Fibroblast of skin of scalp (primary cell): Measurements from ENCODE around the gene GNPTG.
A peak's percentile ranks its signal among the peaks of the same experiment; 100 is the strongest.
"Not testable (repeated sequence)": the region's sequence is repeated elsewhere in the genome, so short reads cannot be mapped to it uniquely, and the experiment has no call there.

Experiments used
- DNase-seq: peaks from one replicate; pipeline ENCODE4 v3.0.0-alpha.2; 2013

Gene GNPTG

DNA sequence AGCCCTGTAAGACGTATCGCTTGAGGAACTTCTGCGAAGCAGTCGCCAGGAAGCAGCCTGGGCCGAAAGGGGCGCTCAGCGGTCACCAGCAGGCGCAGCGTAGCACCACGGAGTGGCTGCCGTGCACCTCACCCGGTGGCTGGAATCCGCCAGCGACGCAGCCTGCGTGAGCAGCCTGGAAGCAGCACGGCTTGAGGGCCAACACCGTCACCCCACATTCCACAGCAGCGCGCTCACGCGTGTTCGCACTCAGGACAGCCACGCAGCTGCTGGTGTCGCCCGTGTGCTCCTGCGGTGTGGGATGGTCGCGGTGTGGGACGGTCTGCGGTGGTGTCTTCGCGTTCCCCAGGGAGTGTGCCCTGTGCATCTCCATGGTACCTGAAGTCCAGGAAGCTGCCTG is 32.7 kb upstream of the GNPTG start:
- DNase-seq, result no peak

- no peak for DNase-seq
Measured at GRCh38 chr16:1320097-1320496, 31.6 kb upstream of the GNPTG start.

GRCh38 chr16:1320658-1321240 is 31.0 kb upstream of the GNPTG start:
- DNase-seq, result no peak

GRCh38 chr16:1322407-1322806 is 29.3 kb upstream of the GNPTG start:
- no peak for DNase-seq

- DNase-seq, result no peak
Measured at GRCh38 chr16:1323296-1324239, 28.2 kb upstream of the GNPTG start.

DNA sequence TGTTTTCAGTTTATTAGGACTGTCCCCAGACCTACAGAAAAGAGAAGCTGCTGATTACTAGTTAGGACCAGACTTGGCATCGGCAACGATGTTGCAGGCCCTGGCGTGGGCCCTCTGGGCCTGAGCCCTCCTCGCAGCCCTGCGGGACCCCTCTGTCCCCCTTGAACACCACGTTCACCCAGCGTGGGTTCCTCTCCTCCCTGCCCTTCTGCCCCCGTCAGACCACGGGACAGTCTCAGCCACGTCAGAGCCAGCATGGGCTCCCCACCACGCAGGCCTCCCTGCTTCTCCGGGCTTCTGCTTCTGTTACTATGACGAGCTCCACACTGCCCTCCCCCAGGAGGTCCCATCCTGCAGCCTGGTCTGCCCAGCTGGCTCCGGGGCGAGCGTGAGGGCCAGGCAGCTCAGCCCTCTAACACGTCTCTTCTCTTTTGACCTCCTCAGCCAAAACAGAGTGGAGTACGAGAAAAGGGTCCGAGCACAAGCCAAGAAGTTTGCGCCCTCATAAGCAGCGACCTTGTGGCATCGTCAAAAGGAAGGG is 27.4 kb upstream of the GNPTG start:
- DNase-seq, result no peak

DNA sequence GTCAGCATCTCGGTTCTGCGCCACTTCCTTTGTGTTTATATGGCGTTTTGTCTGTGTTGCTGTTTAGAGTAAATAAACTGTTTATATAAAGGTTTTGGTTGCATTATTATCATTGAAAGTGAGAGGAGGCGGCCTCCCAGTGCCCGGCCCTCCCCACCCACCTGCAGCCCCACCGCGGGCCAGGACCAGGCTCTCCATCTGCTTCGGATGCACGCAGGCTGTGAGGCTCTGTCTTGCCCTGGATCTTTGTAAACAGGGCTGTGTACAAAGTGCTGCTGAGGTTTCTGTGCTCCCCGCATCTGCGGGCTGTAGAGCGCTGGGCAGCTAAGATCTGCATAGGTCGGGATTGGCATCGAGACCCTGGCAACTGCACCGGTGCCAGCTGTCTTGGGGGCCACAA is 26.5 kb upstream of the GNPTG start:
- no peak for DNase-seq

DNA sequence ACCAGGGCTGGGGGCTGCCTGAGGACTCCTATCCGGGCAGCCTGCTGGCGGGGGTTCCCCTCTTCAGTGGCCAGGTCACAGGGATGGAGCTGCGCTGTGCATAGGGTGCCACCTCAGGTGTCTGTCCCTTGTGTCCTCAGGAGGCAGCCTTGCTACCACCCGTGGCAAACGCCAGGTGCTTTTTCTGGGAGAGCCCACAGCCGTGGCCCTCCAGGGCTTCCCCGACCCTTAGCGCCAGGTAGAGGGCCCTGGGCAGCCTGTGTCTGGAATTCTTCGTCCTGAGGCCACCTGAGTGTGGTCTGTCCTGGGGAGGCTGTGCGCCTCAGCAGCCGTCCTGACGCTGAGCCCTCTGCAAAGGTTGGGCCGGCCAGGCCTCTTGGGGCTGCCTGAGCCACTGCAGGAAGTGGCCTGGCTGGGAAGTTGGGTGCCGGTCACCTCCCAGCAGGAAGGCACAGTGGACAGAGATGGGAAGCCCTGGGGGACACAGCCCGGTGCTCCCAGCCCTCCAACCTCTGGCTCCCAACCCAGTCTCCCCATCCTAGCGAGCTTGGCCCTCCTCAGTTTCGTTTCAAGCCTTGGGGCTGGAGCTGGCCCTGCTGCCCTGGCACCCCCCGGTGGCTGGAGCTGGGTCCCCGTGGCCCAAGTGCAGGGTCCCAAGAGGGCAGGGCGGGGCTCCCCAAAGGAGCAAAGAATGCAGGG is 25.9 kb upstream of the GNPTG start:
- DNase-seq, result no peak

- no peak for DNase-seq
Measured at GRCh38 chr16:1326391-1326790, 25.3 kb upstream of the GNPTG start.

DNA sequence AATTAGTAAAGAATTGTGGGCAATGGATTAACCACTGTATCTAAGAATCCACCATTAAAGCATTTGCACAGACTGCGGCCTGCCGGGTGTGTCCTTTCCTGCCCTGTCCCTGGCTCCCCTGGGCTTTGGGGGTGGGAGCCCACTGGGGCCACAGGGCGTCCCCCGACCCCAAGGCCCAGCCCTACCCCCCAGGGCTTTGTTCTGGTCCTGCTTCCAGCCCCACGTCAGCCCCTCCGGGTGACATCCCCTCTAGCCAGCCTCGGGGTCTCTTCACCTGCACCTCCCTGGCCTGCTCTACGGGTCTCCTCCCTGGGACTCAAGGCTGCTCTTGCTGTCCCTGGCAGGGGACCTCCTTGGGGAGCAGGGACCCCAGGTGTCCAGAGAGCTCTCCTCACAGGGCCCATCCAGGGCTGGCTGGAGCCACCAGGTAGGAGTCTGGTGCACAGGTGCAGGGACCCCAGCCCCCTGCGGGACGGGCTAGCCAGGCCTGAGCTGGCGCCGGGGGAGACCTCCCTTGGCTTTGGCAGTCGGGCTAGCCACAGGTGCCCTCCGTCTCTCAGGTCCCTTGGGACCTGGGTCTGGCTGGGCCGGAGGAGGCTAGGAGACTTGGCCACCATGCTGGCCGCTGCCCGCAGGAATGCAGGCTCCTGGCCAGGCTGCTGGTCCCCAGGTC is 24.6 kb upstream of the GNPTG start:
- DNase-seq, result no peak

- no peak for DNase-seq
Measured at GRCh38 chr16:1327619-1327947, 24.1 kb upstream of the GNPTG start.

DNA sequence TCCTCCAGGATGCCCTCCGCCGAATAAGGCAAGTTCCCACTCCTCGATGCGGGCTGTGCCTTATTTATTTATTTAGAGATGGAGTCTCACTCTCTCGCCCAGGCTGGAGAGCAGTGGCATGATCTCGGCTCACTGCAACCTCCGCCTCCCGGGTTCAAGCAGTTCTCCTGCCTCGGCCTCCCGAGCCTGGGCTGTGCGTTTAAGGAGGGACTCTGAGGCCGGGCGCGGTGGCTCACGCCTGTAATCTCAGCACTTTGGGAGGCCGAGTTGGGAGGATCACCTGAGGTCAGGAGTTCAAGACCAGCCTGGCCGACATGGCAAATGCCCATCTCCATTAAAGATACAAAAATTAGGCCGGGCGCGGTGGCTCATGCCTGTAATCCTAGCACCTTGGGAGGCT is 23.6 kb upstream of the GNPTG start:
- not testable (repeated sequence) for DNase-seq

- not testable (repeated sequence) for DNase-seq
Measured at GRCh38 chr16:1328961-1329360, 22.8 kb upstream of the GNPTG start.

DNA sequence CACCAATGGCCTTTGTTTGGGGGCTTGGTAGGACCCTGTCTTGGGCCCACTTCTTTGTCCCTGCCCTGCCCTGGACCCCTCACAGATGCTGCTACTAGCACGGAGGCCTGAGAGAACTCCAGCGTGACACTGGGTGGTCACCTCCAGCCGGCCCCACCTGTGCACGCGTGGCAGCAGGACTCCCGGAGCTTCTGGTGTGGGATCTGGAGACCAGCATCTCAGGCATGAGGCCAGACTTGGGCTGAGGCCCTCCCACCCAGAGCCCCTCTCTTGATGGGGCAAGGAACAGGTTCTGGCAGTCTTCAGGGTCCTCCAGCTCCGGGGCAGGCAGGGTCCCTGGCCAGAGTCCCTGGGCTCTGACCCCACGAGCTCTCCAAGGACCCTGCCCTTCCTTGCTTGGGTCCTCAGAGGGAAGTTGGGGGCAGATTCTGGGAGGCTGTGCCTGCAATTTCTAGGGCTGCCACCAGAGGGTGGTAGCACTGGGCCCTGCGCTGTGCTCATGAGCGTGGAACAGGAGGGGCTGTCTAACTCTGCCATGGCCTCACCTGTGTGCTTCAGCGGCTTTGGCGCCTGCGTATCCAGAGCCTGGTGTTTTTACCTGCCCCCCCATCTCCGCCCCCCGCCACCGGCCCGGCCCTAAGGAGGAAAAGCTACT is 21.3 kb upstream of the GNPTG start:
- DNase-seq, result no peak

DNA sequence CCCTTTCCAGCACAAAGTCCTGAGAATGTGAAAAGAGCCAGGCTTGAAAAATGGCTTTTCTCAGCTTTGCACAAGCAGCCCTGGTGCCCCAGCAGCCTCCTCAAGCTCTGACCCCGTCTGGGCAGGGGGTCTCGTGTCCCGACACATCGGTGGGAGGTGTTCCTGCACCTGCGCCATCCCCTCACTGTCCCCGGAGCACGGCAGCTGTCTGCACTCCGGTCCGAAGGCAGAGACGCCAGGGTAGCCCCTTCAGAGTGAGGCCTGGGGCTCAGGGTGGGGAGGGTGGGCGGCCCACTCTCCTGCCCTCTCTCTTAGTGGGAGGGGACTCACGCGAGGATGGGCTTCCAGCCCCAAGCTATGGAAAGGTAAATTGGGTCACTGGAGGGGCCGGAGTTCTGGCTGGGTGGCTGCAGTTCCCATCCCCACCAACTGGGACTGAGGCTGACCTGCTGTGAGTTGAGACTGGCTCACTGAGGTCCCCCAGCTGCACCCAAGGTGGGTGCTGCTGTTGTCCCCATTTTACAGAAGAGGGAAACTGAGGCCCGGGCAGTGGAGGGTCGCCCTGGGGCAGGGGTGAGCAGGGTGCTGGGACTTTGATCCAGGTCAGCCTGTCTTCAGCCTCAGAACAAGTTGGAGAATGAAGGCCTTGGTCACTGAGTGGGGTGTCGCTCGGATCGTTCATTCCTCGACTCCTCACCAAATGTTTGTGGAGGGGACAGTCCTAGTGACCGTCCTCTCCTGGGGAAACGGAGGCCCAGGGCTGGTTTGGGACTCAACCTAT is 20.6 kb upstream of the GNPTG start:
- no peak for DNase-seq

- no peak for DNase-seq
Measured at GRCh38 chr16:1331712-1332617, 19.8 kb upstream of the GNPTG start.

- DNase-seq, result no peak
Measured at GRCh38 chr16:1332618-1333148, 19.0 kb upstream of the GNPTG start.

- DNase-seq, result peak; percentile 21
Measured at GRCh38 chr16:1333149-1333812, 18.4 kb upstream of the GNPTG start, which contains the start of gene BAIAP3. Gene BAIAP3 (plus strand): TSS chr16:1333645. CDS start chr16:1338550, 4,905 bp downstream.
